IPS-18c (cell line): ENCODE measurements around the gene PTK6.
"Not testable (repeated sequence)": the region's sequence is repeated elsewhere in the genome, so short reads cannot be mapped to it uniquely, and the experiment has no call there.

ENCODE experiments used
- H3K4me3 ChIP-seq: 2 replicates; pipeline ENCODE4 v1.7.0; 2013; ENCODE audit warnings: low read depth, mild to moderate bottlenecking, low read length, moderate library complexity; ENCODE audit not compliant: insufficient read depth
- H3K9me3 ChIP-seq: one replicate; pipeline ENCODE4 v1.6.1; 2013; ENCODE audit warnings: mild to moderate bottlenecking, low read length, moderate library complexity; ENCODE audit not compliant: control insufficient read depth, insufficient read depth

Gene PTK6

GRCh38 chr20:63561624-63562396 is 24.6 kb upstream of the PTK6 start:
- H3K9me3 ChIP-seq, result no peaks in the 10 kb centered on the region
- no peak overlapping the region for H3K4me3 ChIP-seq

GRCh38 chr20:63560856-63561609 is 23.9 kb upstream of the PTK6 start:
- no peaks in the 10 kb centered on the region for H3K9me3 ChIP-seq

DNA sequence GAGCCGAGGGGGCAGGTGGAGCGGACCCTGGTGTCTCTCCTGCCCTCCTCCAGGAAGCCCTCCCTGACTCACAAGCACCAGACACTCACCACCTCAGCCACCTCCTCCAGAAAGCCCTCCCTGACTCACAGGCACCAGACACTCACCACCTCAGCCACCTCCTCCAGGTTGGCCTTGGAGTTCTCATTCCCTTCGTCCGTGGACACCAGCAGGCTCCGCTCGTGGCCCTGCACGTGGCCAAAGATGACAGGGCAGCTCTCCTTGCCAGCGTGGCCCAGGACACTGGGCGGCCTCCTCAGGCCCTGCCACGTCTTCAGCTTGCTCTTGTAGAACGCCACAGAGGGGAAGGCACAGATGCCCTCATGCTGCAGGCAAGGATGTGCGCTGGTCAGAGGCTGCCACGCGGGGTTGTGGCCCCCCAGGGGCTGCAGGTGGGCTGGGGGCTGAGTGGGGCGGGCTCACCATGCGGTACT is 23.2 kb upstream of the PTK6 start:
- Histone ChIP-seq H3K9me3 (no peaks in the 10 kb centered on the region), H3K4me3 (no peak overlapping the region)

More at GRCh38 chr20:63560856-63561609, 23.9 kb upstream of the PTK6 start:
- H3K4me3 ChIP-seq, result no peak overlapping the region

DNA sequence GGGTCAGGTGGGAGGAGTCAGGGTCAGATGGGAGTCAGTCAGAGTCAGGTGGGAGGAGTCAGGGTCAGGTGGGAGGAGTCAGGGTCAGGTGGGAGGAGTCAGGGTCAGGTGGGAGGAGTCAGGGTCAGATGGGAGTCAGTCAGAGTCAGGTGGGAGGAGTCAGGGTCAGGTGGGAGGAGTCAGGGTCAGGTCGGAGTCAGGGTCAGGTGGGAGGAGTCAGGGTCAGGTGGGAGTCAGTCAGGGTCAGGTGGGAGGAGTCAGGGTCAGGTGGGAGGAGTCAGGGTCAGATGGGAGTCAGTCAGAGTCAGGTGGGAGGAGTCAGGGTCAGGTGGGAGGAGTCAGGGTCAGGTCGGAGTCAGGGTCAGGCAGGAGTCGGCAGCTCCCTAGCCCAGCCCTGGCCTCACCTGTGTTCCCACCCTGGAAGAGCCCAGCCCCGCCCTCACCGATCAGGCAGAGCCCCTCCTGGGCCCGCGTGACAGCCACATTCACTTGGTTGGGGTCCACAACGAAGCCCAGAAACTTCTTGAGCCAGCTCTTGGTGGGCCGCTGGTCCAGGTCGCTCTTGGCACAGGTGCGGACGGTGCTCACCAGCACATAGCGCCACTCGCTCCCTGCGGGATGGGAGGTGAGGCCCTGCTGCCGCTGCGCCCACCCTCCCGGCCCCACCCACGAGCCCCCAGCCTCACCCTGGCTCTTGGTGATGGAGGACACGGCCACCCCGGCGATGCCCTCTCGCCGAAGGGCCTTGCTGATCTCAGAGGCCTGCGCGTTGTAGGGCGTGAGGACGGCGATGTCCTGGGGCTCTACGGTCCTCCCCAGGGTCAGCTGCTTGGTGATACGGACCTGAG is 22.5 kb upstream of the PTK6 start:
- not testable (repeated sequence) for H3K4me3 ChIP-seq, H3K9me3 ChIP-seq

DNA sequence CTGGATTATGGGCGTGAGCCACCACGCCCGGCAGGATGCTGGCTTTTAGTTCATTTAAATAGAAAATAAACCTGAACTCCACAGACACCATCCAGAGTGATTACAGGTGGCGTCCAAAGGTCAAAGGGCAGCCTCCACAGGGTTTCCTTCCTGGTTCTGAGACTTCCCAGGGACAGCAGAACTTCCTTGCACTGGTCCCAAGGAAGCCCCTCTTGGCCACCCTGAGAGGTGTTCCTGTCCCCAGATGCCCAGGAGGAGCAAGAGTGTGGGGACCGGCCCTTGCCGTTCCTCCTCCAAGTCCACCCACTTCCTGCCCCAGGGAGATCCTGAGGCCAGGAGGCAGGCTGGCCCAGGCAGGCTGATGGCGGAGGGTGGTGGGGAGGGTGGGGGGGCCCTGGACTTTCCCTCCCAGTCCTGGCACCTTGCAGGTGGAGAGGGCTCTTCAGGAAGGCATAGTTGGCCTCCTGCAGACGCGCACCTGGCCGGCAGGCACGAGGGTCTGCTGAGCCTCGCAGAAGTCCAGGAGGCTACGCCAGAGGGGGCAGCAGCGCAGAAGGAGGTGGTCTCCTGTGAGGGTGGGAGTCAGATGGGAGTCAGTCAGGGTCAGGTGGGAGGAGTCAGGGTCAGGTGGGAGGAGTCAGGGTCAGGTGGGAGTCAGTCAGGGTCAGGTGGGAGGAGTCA is 21.8 kb upstream of the PTK6 start:
- H3K4me3 ChIP-seq, result no peak overlapping the region

GRCh38 chr20:63557481-63557891 is 20.3 kb upstream of the PTK6 start:
- Histone ChIP-seq H3K4me3 (no peak overlapping the region), H3K9me3 (no peaks in the 10 kb centered on the region)

More for the DNA sequence above, 21.8 kb upstream of the PTK6 start:
- no peaks in the 10 kb centered on the region for H3K9me3 ChIP-seq

DNA sequence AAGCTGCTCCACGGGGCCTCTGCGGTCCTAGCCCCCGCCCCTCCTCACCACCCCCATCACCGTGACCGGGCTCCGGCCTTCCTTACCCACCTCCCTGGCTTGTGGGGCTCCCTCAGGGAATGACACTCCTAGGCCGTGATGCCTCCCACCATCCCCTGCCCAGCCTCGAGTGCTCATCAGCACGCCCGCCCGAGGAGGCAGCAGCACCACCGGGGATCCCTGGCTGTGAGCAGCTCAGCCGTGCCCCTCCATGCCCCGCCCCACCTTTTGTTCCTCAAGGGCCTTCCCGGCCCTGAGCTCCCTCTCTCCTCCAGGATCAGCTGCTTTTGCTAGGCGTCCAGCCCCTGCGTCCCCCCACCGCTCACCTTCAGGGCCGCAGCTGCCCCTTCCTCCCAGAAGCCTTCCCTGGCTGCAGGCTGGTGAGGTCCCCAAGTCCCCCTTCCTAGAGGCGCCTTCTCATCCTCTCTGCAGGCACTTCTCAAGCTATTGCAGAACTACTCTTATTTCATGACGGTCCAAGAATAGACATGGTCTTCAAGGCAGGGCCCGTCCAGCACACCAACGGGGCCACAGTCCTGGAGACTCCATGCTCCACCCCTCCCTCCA is 19.8 kb upstream of the PTK6 start:
- no peaks in the 10 kb centered on the region for H3K9me3 ChIP-seq
- H3K4me3 ChIP-seq, result no peak overlapping the region

DNA sequence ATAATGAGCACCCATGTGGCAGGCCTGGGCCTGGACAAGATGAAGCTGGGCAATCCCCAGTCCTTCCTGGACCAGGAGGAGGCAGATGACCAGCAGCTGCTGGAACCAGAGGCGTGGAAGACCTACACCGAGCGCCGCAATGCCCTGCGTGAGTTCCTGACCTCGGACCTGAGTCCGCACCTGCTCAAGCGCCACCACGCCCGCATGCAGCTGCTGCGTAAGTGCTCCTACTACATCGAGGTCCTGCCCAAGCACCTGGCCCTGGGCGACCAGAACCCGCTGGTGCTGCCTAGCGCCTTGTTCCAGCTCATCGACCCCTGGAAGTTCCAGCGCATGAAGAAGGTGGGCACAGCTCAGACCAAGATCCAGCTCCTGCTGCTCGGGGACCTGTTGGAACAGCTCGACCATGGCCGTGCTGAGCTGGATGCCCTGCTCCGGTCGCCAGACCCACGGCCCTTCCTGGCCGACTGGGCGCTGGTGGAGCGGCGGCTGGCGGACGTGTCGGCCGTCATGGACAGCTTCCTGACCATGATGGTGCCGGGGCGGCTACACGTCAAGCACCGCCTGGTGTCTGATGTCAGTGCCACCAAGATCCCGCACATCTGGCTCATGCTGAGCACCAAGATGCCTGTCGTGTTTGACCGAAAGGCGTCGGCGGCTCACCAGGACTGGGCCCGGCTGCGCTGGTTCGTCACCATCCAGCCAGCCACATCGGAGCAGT is 18.6 kb upstream of the PTK6 start:
- peak overlapping the region; percentile 9; the same call in 1 of the 2 replicates for H3K4me3 ChIP-seq

GRCh38 chr20:63554361-63555278 is 17.4 kb upstream of the PTK6 start:
- H3K9me3 ChIP-seq, result no peaks in the 10 kb centered on the region
- peak overlapping the region; percentile 80 for H3K4me3 ChIP-seq

More for the DNA sequence above, 18.6 kb upstream of the PTK6 start:
- no peaks in the 10 kb centered on the region for H3K9me3 ChIP-seq

DNA sequence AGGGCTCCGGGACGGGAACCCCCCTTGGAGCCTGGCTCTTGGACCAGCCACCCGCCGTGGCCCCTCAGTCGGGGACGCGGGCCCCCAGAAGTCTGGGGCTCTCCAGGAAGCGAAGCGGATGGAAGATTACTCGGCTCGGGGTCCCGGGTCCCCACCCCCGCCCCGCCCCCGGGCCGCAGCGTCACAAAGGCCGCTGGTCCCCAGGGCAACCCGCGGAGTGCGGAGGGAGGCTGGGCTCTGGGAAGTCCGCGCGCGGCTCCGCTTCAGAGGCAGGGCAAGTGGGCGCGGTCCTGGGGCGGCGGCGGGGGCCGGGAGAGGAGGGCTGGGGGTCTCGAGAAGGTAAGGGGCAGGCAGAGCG is 16.7 kb upstream of the PTK6 start, which contains the start of gene FNDC11:
FNDC11 (plus strand) TSS at position 227 of the 358 bp plus-strand sequence. CDS start 1,505 bp downstream, outside the sequence.
- peak within 1 kb of the TSS; percentile 80 for H3K4me3 ChIP-seq
- H3K9me3 ChIP-seq, result no peaks in the 10 kb centered on the region

GRCh38 chr20:63553251-63553932 is 16.2 kb upstream of the PTK6 start:
- H3K4me3 ChIP-seq, result peak overlapping the region; percentile 80

GRCh38 chr20:63552481-63553249 is 15.5 kb upstream of the PTK6 start:
- Histone ChIP-seq H3K9me3 (no peaks in the 10 kb centered on the region), H3K4me3 (peak overlapping the region; percentile 25; the same call in 1 of the 2 replicates)

More at GRCh38 chr20:63553251-63553932, 16.2 kb upstream of the PTK6 start:
- H3K9me3 ChIP-seq, result no peaks in the 10 kb centered on the region

- H3K9me3 ChIP-seq, result no peaks in the 10 kb centered on the region
- no peak overlapping the region for H3K4me3 ChIP-seq
These were observed 13.9 kb upstream of the PTK6 start for GRCh38 chr20:63551068-63551467.
